Neural cell (in vitro differentiated cells): ENCODE results near the gene ATP11C. TPM values are rescaled to one million over a fixed set of nuclear protein-coding genes. Genes with fewer than 3 reads are reported as not detected.

Source experiments
- H2AFZ ChIP-seq: fragments of 200-600, 300-800 bp; sonication (generic), shearing (Covaris generic); 2 replicates; pipeline ENCODE4 v1.6.0; 2014; ENCODE audit warnings: low read depth, mild to moderate bottlenecking, antibody characterized with exemption, low read length, moderate library complexity
- H3F3A ChIP-seq: fragments of 200-600 bp; shearing (Covaris generic); 2 replicates; pipeline ENCODE4 v1.6.1; 2016; ENCODE audit warnings: mild to moderate bottlenecking, moderate library complexity, mixed read lengths, antibody characterized with exemption, low read length; ENCODE audit not compliant: insufficient read depth, poor library complexity, severe bottlenecking
- H3K27ac ChIP-seq: fragments of 200-600, 300-800 bp; sonication (generic), shearing (Covaris generic); 2 replicates; pipeline ENCODE4 v1.5.1; 2014; ENCODE audit warnings: mild to moderate bottlenecking, low read length, moderate library complexity
- H3K27me3 ChIP-seq: fragments of 300-800, 200-600 bp; sonication (generic), shearing (Covaris generic); 2 replicates; pipeline ENCODE4 v1.6.0; 2014; ENCODE audit warnings: mild to moderate bottlenecking, low read depth, low read length, moderate library complexity; ENCODE audit not compliant: insufficient read depth
- H3K36me3 ChIP-seq: fragments of 300-800, 200-600 bp; sonication (generic), shearing (Covaris generic); 2 replicates; pipeline ENCODE4 v1.5.1; 2014; ENCODE audit warnings: mild to moderate bottlenecking, antibody characterized with exemption, low read length, moderate library complexity; ENCODE audit not compliant: insufficient read depth
- H3K4me2 ChIP-seq: fragments of 300-800, 200-600 bp; sonication (generic), shearing (Covaris generic); 2 replicates; pipeline ENCODE4 v1.6.0; 2014; ENCODE audit warnings: mild to moderate bottlenecking, low read length
- H3K4me3 ChIP-seq: fragments of 300-800, 200-600 bp; sonication (generic), shearing (Covaris generic); 2 replicates; pipeline ENCODE4 v1.5.1; 2014; ENCODE audit warnings: mild to moderate bottlenecking, low read length, moderate library complexity
- H3K79me2 ChIP-seq: fragments of 200-600 bp; shearing (Covaris generic); replicated peaks from 2 replicates; pipeline ENCODE4 v1.6.0; 2014; ENCODE audit warnings: mild to moderate bottlenecking, low read length, moderate library complexity; ENCODE audit not compliant: insufficient read depth
- H3K9ac ChIP-seq: fragments of 300-800, 200-600 bp; sonication (generic), shearing (Covaris generic); 2 replicates; pipeline ENCODE4 v1.6.1; 2016; ENCODE audit warnings: mild to moderate bottlenecking, low read length, mixed read lengths
- H3K9me2 ChIP-seq: fragments of 200-600 bp; shearing (Covaris generic); 2 replicates; pipeline ENCODE4 v1.6.1; 2016; ENCODE audit warnings: mild to moderate bottlenecking, low read length, mixed read lengths; ENCODE audit not compliant: insufficient read depth
- H3K9me3 ChIP-seq: fragments of 200-600, 300-800 bp; sonication (generic), shearing (Covaris generic); 2 replicates; pipeline ENCODE4 v1.6.1; 2016; ENCODE audit warnings: mild to moderate bottlenecking, mixed run types, low read length, moderate library complexity, mixed read lengths
- H4K20me1 ChIP-seq: fragments of 200-600 bp; shearing (Covaris generic); 2 replicates; pipeline ENCODE4 v1.6.1; 2016; ENCODE audit warnings: mild to moderate bottlenecking, mixed run types; ENCODE audit not compliant: insufficient read depth
- CTCF ChIP-seq: fragments of 450-650 bp; IDR thresholded peaks from 2 replicates; pipeline ENCODE4 v1.5.1; 2014; ENCODE audit warnings: antibody characterized with exemption, mild to moderate bottlenecking, moderate library complexity; ENCODE audit not compliant: poor library complexity, severe bottlenecking
- EP300 ChIP-seq: fragments of 450-650 bp; conservative IDR thresholded peaks from 2 replicates; pipeline ENCODE4 v1.6.1; 2014; ENCODE audit warnings: antibody characterized with exemption, mild to moderate bottlenecking, moderate library complexity; ENCODE audit not compliant: poor library complexity, severe bottlenecking
- EZH2 ChIP-seq: fragments of 200-600, 300-800 bp; shearing (Covaris generic), sonication (generic); IDR thresholded peaks from 2 replicates; pipeline ENCODE4 v1.6.1; 2014; ENCODE audit warnings: antibody characterized with exemption, low read length, borderline replicate concordance, mild to moderate bottlenecking; ENCODE audit not compliant: insufficient read depth, poor library complexity, severe bottlenecking
- MXI1 ChIP-seq: fragments of 450-650 bp; conservative IDR thresholded peaks from 2 replicates; pipeline ENCODE4 v1.6.1; 2014; ENCODE audit warnings: antibody characterized with exemption, mild to moderate bottlenecking; ENCODE audit not compliant: poor library complexity, severe bottlenecking
- POLR2AphosphoS5 ChIP-seq: IDR thresholded peaks from 2 replicates; pipeline ENCODE4 v1.6.1; 2012
- RAD21 ChIP-seq: fragments of 450-650 bp; conservative IDR thresholded peaks from 2 replicates; pipeline ENCODE4 v1.6.1; 2014; ENCODE audit warnings: antibody characterized with exemption, mild to moderate bottlenecking, moderate library complexity
- REST ChIP-seq: IDR thresholded peaks from 2 replicates; pipeline ENCODE4 v1.6.1; 2012; ENCODE audit warnings: borderline replicate concordance
- SMC3 ChIP-seq: fragments of 450-650 bp; conservative IDR thresholded peaks from 2 replicates; pipeline ENCODE4 v1.6.1; 2014; ENCODE audit warnings: antibody characterized with exemption, mild to moderate bottlenecking, moderate library complexity; ENCODE audit not compliant: poor library complexity
- TAF1 ChIP-seq: IDR thresholded peaks from 2 replicates; pipeline ENCODE4 v1.6.1; 2012; ENCODE audit warnings: low read depth
- polyA plus RNA-seq: library from polyadenylated mRNA; depleted of rRNA; stranded (reverse); fragments of >200 nt; gene quantifications from 2 replicates; pipeline ENCODE4 v1.2.3, GENCODE V29; 2014

ATP11C gene
- polyA plus RNA-seq, 1 donor from 2014 or later, result 111 TPM

DNA sequence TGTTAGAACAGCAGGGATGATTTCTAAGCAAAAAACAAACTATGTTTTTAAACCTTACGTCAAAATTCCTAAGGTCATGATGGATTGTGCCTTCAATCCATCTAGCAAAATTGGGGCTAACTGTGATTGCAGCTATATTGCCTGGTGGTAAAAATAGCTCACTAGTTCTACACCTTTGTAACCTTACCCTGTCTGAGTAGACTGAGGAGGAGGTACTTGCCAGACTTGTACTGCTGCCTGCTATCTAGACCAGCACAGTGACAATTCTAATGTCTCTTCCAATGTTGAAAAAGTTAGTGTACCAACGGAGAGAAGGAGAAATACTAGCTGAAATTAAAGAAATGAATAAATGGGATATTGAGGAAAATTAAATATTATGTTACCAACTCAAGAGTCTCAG, 30.3 kb downstream of the ATP11C start:
- Histone ChIP-seq H4K20me1 (no peaks in the 10 kb centered on the region), H3K9ac (no peak overlapping the region), H3K4me3 (no peak overlapping the region), H3F3A (no peaks in the 10 kb centered on the region), H3K4me2 (no peak overlapping the region), H3K36me3 (no peaks in the 10 kb centered on the region), H3K27me3 (no peaks in the 10 kb centered on the region), H3K9me3 (no peaks in the 10 kb centered on the region), H2AFZ (no peak overlapping the region), H3K27ac (no peak overlapping the region), H3K79me2 (no peaks in the 10 kb centered on the region), H3K9me2 (no peaks in the 10 kb centered on the region)
- TF ChIP-seq EP300 (no peak), REST (no peak), MXI1 (no peak), CTCF (no peak), SMC3 (no peak), RAD21 (no peak), TAF1 (no peak), EZH2 (no peak), POLR2AphosphoS5 (no peak)

DNA sequence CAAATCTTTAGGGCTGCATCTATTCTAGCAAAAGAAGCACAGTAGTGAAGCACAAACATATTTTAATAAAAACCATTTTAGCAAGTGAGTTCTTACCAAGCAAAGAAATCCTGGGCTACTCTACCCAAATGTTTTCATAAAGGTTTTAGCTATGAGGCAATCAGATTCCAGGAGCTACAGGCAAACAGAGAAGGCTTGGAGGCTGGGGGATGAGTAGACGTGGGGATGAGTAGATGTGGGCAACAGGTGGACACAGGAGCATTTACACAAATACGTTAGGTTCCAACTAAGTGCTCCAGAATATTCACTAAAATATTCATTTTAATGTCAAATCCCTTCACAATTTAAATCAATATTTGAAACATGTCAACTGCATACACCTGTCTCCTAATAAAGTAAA, 34.5 kb downstream of the ATP11C start:
- no peaks in the 10 kb centered on the region for H3K9me3 ChIP-seq
- H3F3A ChIP-seq, result no peaks in the 10 kb centered on the region
- no peaks in the 10 kb centered on the region for H3K36me3 ChIP-seq
- H3K4me3 ChIP-seq, result no peak overlapping the region
- H4K20me1 ChIP-seq, result no peaks in the 10 kb centered on the region
- TF ChIP-seq EP300 (no peak), REST (no peak), TAF1 (no peak), MXI1 (no peak), CTCF (no peak), EZH2 (no peak), POLR2AphosphoS5 (no peak), SMC3 (no peak)
- H3K79me2 ChIP-seq, result no peaks in the 10 kb centered on the region
- H3K9me2 ChIP-seq, result no peaks in the 10 kb centered on the region
- H3K9ac ChIP-seq, result no peak overlapping the region
- no peak overlapping the region for H3K27ac ChIP-seq
- no peak overlapping the region for H2AFZ ChIP-seq
- no peak overlapping the region for H3K4me2 ChIP-seq
- H3K27me3 ChIP-seq, result no peaks in the 10 kb centered on the region
